ENCODE data around the gene UBE2B.

The UBE2B gene

GRCh38 chr5:134440201-134440755, 68.9 kb downstream of the UBE2B start:
- DNase-seq (ENCODE audit: low read depth) = no peak
- H3K4me3 ChIP-seq (ENCODE audit: control insufficient read depth, low read depth, low read length) = no peak overlapping the region
- no peak for TF ChIP-seq CTCF (conservative IDR thresholded peaks at IDR 0.05; ENCODE audit: control insufficient read depth, insufficient read depth, low read depth, low read length)
